Stimulated activated CD4-positive, alpha-beta T cell treated with anti-CD3 and anti-CD28 coated beads, TNF-alpha, amount 100 ng/mL, for 4 hours (primary cell): Measurements from ENCODE around the gene NKAIN2.

Experiments
- DNase-seq, 3 experiments: peaks; one replicate each; pipeline ENCODE4 v3.0.0-alpha.2; 2020; ENCODE audit warnings: low read depth in 3 of 3

The NKAIN2 gene

DNA sequence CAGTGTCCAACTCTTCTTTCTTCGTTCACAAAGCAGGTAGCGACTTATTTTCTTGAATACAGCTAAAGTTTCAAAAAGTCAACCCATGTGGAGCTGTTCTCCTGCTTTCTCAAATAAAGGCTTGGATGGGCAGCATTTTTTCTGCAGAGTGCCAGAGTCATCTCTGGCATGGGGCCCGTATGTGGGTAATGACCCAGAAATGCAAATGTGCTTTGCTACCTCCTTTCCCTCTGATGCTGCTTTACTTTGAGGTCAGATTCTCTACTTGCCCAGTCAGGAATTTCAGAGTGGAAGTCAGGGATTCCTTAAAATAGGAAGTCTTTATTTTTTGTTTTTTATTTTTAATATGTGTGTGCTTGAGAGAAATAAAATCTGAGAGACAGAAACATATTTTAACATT is 4.9 kb downstream of the NKAIN2 start:
- DNase-seq = no peak

DNA sequence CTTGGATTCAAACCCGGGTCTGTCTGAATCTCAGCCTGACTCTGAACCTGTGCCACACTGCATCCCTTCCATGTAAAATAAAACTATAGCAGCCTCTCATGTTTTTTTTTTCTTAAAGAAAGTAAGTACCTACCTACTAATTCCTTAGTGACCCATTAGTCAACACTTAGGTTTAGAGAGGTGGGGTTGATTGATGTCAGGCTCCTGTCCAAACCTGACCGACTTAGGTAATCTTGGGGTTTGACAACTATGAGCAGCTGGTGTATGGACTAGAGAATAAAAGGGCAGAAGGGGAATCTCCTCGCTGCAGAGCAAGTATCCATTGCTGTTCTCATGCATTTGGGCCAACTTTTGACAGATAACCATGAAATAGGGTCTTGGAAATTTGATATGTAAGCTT is 6.5 kb downstream of the NKAIN2 start:
- DNase-seq = no peak

DNA sequence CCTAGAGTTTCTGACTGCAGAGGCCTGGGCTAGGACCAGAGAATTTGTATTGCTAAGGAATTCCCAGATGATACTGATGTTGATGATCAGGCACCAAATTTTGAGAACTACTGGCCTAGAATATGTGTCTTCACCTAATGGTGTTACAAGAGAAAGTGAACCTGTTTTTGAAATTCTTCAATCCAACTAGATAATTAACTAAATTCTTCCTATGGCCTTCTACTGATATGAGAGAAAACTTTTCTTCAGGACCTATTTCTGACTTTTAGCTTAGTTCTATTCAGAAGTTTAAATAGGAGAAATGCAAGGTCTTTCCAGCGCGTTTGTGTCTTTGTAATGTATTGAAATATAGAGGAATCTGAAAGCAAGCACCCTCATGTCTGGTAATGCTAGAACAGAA is 7.3 kb downstream of the NKAIN2 start:
- no peak for DNase-seq

DNA sequence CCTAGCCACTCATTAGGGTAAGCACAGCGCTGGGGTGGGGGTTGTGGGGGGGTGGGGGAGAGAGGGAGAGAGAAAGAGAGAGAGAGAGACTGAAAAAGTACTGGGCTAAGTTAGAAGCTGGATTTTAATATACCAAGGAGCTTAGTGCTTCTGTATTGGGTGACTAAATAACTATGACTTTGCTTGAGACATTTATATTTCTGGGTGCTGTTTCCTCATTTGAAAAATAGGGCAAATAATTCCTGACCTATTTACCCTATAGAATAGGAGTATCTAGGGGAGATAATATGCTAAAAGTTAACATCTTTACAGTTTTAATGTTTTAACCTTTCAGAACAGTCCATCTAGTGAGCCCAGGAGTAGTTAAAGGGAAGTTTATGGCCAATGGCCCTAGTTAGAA is 7.7 kb downstream of the NKAIN2 start:
- DNase-seq = no peak

DNA sequence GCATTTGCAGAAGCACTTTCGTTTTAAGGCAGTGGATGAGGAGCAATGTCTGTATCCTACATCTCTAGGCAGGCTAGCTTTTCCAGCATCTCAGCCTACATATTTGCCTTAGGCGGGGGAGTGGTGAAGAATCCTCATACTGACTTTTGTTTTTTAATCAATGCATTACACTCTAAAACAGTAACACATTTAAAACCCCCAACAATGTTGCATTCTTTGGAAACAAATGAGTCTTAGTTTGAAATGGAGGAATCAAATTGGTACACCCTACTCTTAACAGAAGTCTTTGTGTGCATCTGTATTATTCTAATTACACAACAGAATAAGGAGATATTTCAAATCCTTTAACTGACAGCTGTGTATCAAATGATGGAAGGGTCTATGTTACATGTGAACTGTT is 9.0 kb downstream of the NKAIN2 start:
- DNase-seq = no peak

DNA sequence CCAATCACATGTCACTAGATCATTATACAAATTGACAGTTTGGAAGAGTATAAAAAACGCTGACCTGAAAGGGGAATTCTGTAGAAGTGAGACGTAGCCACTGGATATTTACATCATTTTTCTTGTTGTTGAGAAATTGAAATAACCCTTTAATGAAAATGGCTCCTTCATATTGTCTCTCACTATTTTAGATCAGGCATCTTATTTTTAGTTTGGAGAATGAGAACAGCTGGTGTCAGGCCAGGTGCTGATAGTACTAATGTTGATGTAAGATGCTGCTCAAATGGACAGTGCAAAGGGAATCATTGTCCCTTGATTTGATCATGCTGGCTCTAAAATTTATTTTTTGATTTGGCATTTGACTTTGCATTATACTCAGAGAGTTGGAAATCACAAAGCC is 17.4 kb downstream of the NKAIN2 start:
- no peak for DNase-seq

DNA sequence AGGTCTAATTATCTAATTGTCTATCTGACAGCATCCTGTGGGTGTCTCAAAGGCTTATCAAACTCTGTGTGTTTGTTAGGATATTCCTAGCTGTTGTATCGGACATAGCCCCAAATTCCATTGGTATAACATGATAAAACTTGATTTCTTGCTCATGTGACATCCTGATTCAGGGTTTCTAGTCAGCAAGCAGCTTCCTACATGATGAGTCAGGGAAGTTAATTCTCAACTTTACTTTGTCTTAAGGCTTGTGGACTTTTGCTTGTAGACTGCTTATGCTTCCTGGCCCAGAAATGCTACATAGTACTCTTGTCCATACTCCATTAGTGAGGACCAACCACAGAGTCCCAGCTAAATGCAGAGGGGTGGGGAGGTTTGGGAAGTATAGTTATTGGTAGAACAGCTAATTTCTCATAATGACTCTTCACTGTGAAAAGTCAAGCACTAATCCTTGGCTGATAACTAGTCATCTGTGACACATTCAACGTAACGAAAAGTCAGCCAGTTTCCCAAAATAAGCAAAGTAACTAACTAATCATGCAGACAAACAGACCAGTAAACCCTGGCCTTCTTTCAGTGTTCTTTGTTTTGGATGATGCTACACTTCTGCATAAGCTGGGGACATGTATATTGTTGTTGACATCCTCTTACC is 25.8 kb downstream of the NKAIN2 start:
- DNase-seq = no peak

DNA sequence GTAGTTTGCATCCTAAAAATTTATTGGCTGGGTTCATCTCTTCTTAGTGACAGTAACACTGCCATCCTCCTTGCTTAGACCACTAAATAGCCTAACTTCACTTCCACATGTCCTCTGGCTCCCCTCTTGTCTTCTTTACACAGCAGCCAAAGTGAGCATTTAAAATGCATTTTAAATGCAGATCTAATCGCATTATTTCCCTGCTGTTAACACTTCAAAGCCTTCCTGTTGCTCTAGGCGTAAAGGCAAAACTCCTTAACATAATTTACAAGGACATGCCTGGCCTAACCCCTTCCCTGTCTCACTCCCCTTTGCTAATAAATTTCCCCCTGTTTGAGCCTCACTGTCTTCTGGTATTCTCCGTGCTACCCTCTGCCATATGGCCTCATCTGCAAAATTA is 26.5 kb downstream of the NKAIN2 start:
- no peak for DNase-seq

DNA sequence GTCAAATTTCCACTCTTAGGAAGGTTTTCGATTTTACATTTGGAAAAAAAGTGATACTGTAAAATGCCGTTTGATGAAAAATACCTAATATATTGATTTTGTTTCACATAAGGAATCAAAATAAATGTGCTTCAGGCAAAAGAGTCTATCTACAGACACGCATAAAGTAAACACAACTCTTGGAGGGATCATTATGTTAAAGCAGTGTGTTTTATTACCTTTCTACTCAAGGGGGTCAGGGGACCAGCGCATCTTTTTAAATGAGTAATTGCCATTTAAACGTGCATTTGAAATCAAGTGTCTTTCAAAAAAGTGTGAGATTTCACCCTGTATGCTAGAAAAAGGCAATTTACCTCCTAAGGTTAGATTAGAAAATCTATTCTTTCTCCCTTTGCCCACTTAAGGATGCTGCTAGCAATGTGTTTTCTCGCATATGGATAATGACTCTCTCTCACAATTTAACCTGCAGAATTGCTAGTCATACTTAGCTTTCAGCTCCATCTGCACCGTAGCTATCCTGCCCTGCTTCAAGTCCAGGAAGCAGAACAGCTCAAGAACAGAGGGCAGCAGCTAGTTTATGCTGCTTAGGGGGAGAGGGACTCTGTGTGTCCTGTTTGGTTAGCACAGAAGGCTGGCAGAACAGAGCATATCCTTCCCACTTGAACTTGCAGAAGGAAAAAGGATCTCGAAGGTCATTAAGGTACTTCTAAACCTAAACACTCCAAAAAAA is 35.0 kb downstream of the NKAIN2 start:
- DNase-seq = no peak

DNA sequence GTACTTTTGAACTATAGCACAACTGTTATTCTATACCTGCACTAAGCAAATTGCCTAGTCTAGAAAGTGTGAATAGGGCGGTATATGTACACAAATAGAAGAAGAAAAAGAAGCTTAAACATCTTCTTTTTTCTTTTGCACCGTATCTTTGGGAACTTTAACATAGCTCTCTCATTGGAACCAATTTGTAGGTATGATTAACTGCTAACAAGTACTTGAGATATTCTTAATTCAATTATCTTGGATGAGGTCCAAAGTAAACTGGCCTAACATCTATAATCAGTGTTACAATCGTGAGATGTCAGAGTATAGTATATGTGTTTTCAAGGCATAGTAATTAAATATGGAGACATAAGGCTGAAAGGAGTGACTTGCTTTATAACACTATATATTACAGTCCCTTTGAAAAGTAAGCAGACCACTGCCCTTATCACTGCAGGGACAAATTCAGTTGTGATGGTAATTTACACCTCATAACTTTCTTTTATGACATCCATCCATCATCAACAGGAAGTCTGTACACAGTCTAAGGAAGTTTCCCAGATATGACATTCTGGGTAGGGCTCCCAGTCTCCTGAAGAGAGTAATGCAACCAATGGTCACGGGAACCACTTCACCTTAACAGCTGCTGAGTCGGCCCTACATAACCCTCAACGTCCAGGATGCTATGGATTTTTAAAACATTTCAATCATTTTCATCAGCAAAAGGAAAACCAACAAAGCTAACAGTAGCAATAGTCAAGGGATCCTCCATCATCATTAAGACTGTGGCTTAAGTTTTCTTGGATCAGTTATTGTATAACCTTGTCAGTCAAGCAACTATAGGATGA is 37.6 kb downstream of the NKAIN2 start:
- DNase-seq = no peak

DNA sequence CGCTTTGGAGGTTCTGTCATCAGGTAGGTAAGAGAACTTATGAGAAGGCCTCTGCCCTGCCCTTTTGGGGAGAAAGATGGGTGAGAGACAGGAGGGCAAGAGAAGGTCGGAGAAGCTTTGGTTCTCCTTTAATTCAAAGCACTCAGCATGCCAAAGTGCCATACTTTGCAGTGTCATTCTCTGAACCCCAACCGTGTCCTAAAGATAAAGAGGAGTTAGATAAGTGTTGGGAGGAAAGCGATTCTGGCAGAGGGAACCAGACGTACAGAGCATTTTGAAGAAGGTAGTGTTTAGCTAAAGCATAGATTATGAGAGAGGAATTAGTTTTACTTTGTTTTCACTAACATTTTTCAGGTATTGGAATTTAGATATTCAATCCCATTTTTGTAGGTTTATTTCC is 40.3 kb downstream of the NKAIN2 start:
- no peak for DNase-seq

DNA sequence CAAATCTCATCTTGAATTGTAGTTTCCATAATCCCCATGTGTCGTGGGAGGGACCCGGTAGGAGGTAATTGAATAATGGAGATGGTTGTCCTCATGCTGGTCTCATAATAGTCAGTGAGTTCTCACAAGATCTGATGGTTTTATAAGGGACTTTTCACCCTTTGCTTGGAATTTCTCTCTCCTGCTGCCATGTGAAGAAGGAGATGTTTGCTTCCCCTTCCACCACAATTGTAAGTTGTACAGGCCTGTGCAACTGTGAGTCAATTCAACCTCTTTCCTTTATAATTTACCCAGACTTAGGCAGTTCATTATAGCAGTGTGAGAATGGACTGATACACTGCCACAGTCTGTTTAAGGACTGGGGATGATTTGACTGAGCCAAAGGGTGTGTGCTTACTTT is 44.7 kb downstream of the NKAIN2 start:
- no peak for DNase-seq

DNA sequence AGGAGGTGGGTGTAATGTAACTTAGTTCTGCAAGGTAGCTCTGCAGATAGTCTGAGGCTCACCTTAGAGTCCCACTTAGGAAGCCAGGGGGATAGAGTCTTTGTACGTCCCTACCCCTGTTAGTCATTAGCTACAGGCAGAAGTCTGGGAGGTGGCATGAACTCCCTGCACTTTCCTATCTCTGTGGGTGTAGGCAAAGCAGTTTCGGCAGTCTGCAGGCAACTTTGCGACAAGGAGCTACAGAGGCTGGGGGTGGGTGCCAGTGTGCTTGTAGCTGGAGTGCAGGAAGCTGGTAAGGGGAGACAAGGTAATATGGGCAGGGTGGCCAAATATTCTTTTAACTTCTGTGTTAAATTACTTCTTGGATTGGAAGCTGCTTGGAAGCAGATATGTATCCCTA is 45.7 kb downstream of the NKAIN2 start:
- DNase-seq = no peak

DNA sequence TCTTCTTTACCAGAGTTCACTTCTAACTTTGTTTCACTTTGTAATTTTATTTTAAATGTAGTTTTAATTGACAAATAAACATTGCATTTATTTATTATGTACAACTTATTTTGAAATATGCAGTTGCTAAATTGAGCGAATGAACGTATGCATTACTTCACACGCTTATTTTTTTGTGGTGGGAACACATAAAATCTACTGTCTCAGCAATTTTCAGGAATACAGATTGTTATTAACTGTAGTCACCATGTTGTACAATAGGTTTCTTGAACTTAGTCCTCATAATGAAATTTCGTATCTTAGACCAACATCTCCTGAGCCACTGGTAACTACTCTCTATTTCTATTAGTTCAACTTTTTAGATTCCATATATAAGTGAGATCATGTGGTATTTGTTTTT is 46.9 kb downstream of the NKAIN2 start:
- DNase-seq = no peak

DNA sequence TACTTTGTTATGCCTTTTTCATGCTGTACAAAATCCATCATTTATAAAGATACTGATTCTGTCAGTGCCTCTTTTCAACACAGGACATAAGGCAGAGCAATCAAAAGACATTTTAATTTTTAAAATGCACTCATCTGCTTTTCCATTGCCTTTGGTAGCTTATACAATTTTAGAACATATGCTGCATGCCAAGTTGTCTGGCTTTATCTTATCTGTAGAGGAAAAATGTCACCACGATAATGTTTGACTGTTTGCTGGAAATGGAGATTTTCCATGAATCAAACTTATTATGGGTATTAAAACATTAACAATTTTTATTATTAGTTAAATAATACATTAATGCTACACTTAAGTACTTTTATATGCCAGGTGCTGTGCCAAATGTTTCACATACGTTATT is 50.5 kb downstream of the NKAIN2 start:
- DNase-seq = no peak

DNA sequence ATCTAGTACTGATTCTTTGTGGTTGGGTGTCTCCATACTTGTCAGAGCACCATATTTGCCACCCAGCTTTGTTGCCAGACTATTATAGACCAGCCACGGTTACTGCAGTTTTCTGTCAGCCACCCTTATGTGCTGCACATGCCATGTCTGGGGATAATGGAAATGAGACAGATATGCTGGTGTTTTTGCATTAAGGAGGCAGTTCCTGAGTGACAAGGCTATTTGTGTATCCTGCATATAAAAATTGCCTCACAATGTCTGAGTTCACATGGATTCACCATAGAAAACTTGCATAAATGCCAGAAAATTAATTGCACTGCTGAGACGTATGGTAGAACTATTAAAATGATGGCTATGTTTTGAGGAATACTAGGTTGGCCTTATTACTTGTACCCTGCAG is 51.8 kb downstream of the NKAIN2 start:
- DNase-seq = no peak

DNA sequence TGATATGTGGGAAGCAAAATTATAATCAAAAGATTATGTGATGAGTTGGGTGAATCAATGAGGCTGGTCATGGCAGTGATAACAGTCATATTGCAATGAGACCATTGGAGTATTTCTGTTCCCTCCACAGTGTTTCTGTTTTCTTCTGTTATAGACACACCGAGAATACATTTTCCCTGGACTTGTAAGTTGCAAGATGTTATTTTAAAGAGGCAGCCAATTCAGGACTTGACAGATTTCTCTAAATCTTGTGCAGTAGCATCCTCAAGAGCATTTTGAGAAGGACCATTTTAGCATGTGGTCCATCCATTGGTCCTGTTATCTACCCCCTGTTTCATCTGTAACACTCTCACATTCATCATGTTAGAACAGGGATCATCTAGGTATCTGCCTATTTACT is 55.6 kb downstream of the NKAIN2 start:
- no peak for DNase-seq

DNA sequence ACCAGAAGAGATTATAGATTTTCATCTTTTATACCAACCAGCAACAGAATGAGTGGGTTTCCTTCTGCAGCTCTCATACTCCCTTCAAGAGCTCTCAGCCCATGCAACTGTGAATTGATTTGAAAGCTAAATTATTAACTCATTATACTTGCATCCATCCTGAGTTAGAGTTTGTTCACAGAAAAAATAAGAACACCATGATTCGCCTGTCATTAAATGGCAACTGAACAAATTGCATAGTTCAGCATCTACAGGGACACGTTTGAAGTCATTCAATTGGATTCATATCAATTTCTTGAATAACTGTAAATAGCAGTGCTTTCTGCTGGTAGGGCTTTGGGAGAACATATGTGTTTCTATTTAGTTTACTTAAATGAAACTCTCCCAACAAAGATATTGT is 65.7 kb downstream of the NKAIN2 start:
- no peak for DNase-seq

DNA sequence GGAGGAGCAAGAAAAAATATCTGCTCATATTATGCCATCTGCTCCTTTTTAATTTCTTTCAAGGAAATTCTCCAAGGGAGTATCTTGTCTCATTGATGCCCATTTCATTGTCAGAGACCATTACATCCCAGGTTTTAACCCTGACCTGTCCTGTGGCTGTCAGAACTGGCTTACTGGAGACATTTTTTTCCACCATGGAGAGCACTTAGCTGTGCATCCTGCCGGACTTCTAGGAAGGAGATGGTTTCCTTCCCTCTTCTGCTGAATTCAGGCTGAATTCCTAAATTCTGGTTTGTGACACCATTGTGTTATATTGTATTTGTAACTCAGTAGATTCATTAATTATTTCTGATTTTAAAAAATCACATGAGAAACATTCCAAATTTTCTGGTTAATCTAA is 70.3 kb downstream of the NKAIN2 start:
- DNase-seq = no peak

DNA sequence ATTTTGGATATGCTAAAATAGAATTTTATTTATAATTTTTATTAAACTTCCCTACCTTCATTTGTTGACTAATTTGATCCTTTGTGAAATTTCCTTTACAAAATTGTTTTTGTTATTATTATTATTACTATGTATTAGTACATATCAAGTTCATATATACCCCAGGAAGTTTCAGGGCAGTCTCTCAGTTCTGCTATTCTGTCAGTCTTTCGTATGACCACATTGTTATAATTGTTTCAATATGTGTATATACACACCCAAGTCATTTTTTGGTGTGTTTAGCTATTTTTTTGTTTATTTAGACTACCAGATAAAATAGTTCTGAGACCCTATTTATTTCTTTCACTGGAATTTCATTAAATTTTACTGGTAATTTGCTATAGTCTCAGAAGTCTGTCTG is 72.1 kb downstream of the NKAIN2 start:
- DNase-seq = no peak

DNA sequence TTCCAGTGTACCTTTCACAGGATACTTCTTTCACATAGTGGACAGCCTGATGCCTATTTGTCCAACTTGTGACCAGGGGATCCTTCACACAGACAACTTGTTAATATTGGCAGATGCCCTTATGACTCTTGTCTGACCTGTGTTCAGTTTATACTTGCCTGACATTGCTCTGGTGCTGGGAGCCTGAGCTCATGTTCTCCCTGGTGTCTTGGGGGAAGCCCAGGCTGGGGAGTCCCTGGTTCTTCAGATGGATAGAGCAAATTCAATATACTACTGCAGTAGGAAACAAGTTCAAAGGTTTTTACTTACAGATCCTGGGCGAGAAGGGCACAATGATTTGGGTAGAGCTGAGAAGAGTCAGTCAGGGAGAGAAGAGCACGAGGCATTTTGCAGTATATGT is 76.1 kb downstream of the NKAIN2 start:
- DNase-seq = no peak

DNA sequence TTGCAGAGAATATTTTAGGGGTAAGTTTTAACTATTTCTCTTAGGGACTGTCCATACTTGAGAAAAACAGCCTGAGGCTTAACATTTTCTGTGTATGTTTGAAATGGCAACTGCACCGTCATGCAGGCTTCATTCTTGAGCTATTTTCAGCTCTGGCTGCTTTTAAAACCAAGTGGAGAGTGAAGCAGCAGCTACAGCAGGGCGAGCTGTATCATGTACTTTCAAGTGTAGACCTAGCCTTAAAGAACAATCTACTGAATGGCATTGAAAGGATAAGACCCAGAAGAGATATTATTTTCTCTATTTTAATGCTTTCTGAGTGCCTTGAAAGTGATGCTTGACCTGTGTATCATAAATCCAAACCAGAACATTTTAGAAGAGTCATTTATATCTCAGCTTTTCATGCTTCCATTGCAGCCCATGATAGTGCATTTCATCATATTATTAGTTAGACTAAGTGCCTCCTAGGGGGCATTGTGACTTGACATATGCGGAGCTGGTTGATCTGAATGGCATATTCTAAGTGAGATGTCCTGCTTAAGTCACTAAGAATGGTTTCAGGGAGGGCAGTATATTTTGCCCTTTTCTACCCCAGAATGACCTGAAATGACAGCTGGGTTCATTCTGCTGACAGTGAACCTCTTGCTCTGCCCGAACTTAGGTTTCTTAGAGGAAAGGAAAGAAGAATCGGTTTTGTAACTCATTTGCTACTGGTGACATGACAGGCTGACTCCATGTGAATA is 85.3 kb downstream of the NKAIN2 start:
- no peak for DNase-seq
